Common myeloid progenitor, CD34-positive (primary cell): ENCODE measurements around the gene GIT1.

Source experiments
- CTCF ChIA-PET: fragments of 350-600 bp; sonication (Branson Sonifier 250); formaldehyde crosslinking; loops from one replicate; lab custom pipeline; 2021; ENCODE audit warnings: antibody characterized with exemption; lab: Charles Lee
- POLR2A ChIA-PET: fragments of 350-600 bp; sonication (Branson Sonifier 250); formaldehyde crosslinking; loops from one replicate; lab custom pipeline; 2021; ENCODE audit warnings: antibody characterized with exemption; lab: Charles Lee
- DNase-seq, 3 donors: peaks; one replicate each; pipeline versions ENCODE4 v3.0.0 to v3.0.0-alpha.2; 2013
- H3K27ac ChIP-seq, 2 experiments: 1 replicate in 1 of 2; 2 replicates in 1 of 2; pipeline ENCODE4 v1.7.0; 2013; ENCODE audit warnings: inconsistent platforms in 2 of 2, low read length in 2 of 2, mild to moderate bottlenecking in 2 of 2, low read depth in 1 of 2, moderate library complexity in 1 of 2; ENCODE audit not compliant: severe bottlenecking in 2 of 2, insufficient read depth in 1 of 2, poor library complexity in 1 of 2
- H3K27me3 ChIP-seq, 5 experiments: replicated peaks in 2 of 5; 1 replicate in 3 of 5; 2 replicates in 2 of 5; pipeline versions ENCODE4 v1.6.1 to v1.7.0; 2013; ENCODE audit warnings: low read length in 4 of 5, mild to moderate bottlenecking in 2 of 5, moderate library complexity in 2 of 5, inconsistent platforms in 1 of 5; ENCODE audit not compliant: insufficient read depth in 5 of 5, control insufficient read depth in 4 of 5
- H3K36me3 ChIP-seq, 4 experiments: 1 replicate in 2 of 4; 2 replicates in 2 of 4; pipeline versions ENCODE4 v1.6.1 to v1.7.0; 2013; ENCODE audit warnings: low read length in 3 of 4, control low read depth in 1 of 4, mild to moderate bottlenecking in 1 of 4; ENCODE audit not compliant: control insufficient read depth in 4 of 4, insufficient read depth in 4 of 4
- H3K4me1 ChIP-seq, 4 experiments: 1 replicate in 3 of 4; 2 replicates in 1 of 4; pipeline versions ENCODE4 v1.6.1 to v1.7.1; 2013; ENCODE audit warnings: low read length in 3 of 4, mild to moderate bottlenecking in 3 of 4, control low read depth in 1 of 4, inconsistent platforms in 1 of 4, moderate library complexity in 1 of 4; ENCODE audit not compliant: control insufficient read depth in 4 of 4, insufficient read depth in 4 of 4; ENCODE audit errors: control extremely low read depth in 1 of 4
- H3K4me3 ChIP-seq, 7 experiments: 1 replicate in 4 of 7; 2 replicates in 3 of 7; pipeline versions ENCODE4 v1.5.1 to v1.7.0; 2013; ENCODE audit warnings: mild to moderate bottlenecking in 7 of 7, low read length in 6 of 7, moderate library complexity in 6 of 7, inconsistent platforms in 2 of 7, low read depth in 2 of 7, control low read depth in 1 of 7; ENCODE audit not compliant: insufficient read depth in 4 of 7, control insufficient read depth in 1 of 7; ENCODE audit errors: extremely low read depth in 1 of 7
- H3K9me3 ChIP-seq, 5 experiments: 1 replicate in 4 of 5; 2 replicates in 1 of 5; pipeline versions ENCODE4 v1.6.1 to v1.7.1; 2013; ENCODE audit warnings: low read length in 4 of 5, mild to moderate bottlenecking in 2 of 5, inconsistent platforms in 1 of 5, low read depth in 1 of 5, moderate library complexity in 1 of 5; ENCODE audit not compliant: control insufficient read depth in 4 of 5, insufficient read depth in 2 of 5; ENCODE audit errors: control extremely low read depth in 1 of 5
- WGBS: methylation state at CpG from one replicate; pipeline ENCODE4 v1.1.5; 2013; ENCODE audit not compliant: insufficient coverage; 5-methylcytosine and 5-hydroxymethylcytosine counted together

The GIT1 gene

DNA sequence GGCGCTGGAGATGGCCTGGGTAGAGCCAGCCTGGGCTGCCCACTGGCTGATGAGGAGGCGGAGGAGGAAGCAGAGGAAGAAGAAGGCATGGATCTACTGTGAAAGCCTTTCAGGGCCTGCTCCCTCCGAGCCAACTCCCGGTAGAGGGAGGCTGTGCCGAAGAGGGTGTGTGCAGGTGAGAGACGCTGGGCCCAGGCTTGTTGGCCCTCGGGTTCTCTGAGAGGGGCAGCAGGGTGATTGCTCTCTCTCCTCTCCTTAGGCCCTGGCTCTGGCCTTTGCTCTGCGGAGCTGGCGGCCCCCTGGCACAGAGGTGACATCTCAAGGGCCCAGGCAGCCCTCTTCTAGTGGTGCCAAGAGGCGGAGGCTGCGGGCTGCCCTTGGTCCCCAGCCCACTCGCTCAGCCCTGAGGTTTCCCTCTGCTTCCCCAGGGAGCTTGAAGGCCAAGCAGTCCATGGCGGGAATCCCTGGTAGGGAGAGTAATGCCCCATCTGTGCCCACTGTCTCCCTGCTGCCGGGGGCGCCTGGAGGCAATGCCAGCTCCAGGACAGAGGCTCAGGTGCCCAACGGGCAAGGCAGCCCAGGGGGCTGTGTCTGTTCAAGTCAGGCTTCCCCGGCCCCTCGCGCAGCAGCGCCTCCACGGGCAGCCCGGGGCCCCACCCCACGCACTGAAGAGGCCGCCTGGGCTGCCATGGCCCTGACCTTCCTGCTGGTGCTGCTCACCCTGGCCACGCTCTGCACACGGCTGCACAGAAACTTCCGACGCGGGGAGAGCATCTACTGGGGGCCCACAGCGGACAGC is 17.4 kb downstream of the GIT1 start:
- no peaks in the 10 kb centered on the region for H3K9me3 ChIP-seq
- no peak overlapping the region for H3K27ac ChIP-seq
- POLR2A ChIA-PET, result no interaction called here
- CTCF ChIA-PET, result interaction anchor here (0.9 to 15.9 kb wide), 11 partner anchors 9 to 202 kb away, joined by 3 to 179 read pairs (median 11); partner anchors contain the start of gene ANKRD13B
- no peak for DNase-seq
- H3K4me3 ChIP-seq, result no peak overlapping the region
- WGBS, result 84% methylated on average over 23 of the region's 30 CpGs
- no peaks in the 10 kb centered on the region for H3K27me3 ChIP-seq
- H3K4me1 ChIP-seq, result peaks cover 0 to 32% (median 26%) of the 10 kb centered on the region in 4 experiments
- H3K36me3 ChIP-seq, result peaks cover 0 to 55% (median 38%) of the 10 kb centered on the region in 4 experiments

DNA sequence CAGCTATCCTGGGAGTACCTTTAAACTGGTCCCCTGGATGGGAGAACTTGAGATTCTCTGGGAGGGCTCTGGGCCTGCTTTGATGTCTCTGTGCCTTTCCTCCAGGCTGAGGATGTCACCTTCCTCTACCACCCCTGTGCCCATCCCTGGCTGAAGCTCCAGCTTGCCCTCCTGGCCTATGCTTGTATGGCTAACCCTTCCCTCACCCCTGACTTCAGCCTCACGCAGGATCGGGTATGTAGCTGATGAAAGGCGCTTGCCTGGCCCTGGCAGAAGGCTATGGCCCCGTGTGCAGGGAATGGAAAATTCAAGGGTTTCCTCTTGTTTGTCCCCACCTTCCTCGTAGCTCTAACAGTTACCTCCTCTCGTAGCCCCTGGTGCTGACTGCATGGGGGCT is 18.0 kb downstream of the GIT1 start:
- ChIA-PET POLR2A (no interaction called here), CTCF (interaction anchor here (0.9 to 15.9 kb wide), 8 partner anchors 10 to 45 kb away, joined by 3 to 179 read pairs (median 18); partner anchors contain the start of gene ANKRD13B)
- Histone ChIP-seq H3K4me1 (peaks cover 0 to 35% (median 27%) of the 10 kb centered on the region in 4 experiments), H3K27ac (no peak overlapping the region), H3K4me3 (no peak overlapping the region), H3K9me3 (no peaks in the 10 kb centered on the region), H3K36me3 (peaks cover 0 to 49% (median 32%) of the 10 kb centered on the region in 4 experiments), H3K27me3 (no peaks in the 10 kb centered on the region)
- 92% methylated on average over 6 of the region's 6 CpGs for WGBS
- no peak for DNase-seq

DNA sequence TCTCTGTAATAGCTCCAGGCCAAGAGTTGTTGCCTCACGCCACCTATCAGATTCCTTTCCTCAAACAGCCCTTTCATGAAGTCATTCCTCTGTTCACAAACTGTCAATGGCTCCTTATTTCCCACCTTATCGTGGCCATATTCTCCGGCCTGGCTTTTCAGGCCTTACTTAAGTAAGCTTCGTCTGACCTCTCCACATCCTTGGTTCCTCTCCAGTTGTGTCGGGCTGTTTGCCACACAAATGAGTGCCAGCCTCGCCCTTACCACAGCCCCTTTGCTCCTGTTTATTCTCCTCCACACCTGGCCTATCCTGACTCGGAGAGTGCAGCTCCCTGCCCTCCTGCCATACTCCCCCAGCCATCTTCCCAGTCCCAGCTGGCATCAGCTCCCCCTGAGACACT is 18.9 kb downstream of the GIT1 start:
- H3K27me3 ChIP-seq, result no peaks in the 10 kb centered on the region
- POLR2A ChIA-PET, result no interaction called here
- DNase-seq, result no peak
- CTCF ChIA-PET, result interaction anchor here (1.0 to 5.9 kb wide), 9 partner anchors 9 to 200 kb away, joined by 3 to 36 read pairs (median 5); partner anchors contain the start of gene ANKRD13B
- no peak overlapping the region for H3K4me3 ChIP-seq
- H3K9me3 ChIP-seq, result no peaks in the 10 kb centered on the region
- H3K36me3 ChIP-seq, result peaks cover 0 to 40% (median 26%) of the 10 kb centered on the region in 4 experiments
- peaks cover 0 to 44% (median 37%) of the 10 kb centered on the region in 4 experiments for H3K4me1 ChIP-seq
- 97% methylated on average over 7 of the region's 7 CpGs for WGBS
- H3K27ac ChIP-seq, result no peak overlapping the region

DNA sequence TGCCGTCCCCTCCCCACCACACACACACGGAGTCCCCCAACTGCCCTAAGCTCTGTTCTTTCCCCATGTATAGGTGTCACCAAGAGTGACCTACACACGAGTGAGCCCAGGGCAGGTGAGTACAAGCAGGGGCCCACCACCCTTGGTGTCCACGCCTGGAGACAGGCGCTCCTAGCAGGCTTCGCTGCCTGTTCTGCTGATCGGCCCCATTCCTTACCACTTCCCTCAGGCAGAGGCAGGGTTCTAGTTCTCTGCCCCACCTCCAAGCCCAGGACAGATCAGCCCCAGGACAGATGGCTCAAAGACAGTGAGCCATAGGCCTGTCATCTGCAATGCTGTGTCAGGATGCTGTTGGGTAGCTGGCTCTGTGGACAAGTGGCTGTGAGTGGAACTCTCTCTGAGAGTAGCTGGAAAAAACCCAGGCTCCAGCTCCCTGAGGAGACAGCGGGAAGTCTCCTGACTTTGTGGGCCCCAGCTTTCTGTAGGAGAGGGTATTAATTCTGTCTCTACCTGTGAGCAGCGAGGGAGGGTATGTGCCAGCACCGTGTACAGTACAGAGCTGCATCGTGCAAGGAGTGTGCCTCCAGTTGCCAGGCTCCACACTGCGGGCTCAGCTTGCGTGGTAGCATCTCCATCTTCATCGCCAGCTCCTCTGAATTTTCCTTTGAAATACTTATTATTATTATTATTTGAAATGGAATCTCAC is 20.1 kb downstream of the GIT1 start:
- H3K4me1 ChIP-seq, result peaks cover 1 to 55% (median 42%) of the 10 kb centered on the region in 4 experiments
- H3K27ac ChIP-seq, result peak overlapping the region; percentile 54 to 81
- peak overlapping the region; percentile 23 to 91 (median 77) for H3K4me3 ChIP-seq
- peaks cover 0 to 28% (median 18%) of the 10 kb centered on the region in 4 experiments for H3K36me3 ChIP-seq
- POLR2A ChIA-PET, result interaction anchor here (0.6 kb wide), 1 partner anchor 51 kb away, joined by 3 read pairs; no protein-coding TSS in a partner anchor
- 57% methylated on average over 5 of the region's 14 CpGs for WGBS
- no peaks in the 10 kb centered on the region for H3K27me3 ChIP-seq
- DNase-seq, result no peak
- CTCF ChIA-PET, result interaction anchor here (0.6 to 5.9 kb wide), 15 partner anchors 9 to 199 kb away, joined by 3 to 36 read pairs (median 4); partner anchors contain the start of gene ANKRD13B
- H3K9me3 ChIP-seq, result no peaks in the 10 kb centered on the region

DNA sequence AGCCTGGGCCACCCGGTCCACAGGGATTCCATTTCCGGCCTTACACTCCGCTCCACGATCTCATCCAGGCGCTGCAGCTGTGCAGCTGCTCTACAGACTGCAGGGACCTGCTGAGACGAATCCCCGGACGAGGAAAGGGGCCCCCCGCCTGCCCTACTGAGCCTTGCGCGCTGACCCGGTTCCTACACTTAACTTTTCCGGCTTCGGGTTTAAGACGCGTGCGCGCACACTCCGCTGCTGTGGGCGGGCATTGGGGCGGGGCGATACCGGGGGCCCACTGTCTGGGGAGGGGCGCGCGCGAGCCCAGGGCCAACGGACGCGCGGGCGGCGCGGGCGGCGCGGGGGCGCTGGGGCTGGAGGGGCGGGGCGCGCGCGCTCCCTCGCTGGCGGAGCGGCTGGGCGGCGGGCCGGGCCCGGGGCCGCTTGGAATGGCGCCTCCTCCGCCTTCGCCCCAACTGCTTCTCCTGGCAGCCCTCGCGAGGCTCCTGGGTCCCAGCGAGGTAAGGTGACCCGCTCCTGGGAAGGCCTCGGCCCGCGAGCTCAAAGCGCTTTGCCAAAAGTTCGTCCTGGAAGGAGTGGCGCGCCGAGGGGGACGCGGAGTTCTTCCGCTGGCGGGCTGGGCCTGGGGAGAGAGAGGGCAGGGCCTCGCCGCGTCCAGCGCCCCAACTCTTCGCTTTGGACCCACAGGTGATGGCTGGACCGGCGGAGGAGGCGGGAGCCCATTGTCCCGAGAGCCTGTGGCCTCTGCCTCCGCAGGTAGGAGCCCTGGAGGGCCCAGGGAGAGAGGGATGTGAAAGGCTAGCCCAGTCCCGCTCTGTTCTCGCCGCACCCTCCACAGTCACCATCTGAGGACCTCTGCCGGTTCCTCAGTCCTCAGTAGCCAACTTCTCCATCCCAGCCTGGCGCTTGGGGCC is 20.9 kb downstream of the GIT1 start, which contains the start of gene TP53I13:
TP53I13 (plus strand) TSS at position 371 of the 914 bp plus-strand sequence; CDS start at position 429, 58 bp downstream.
- peaks cover 0 to 20% (median 11%) of the 10 kb centered on the region in 4 experiments for H3K36me3 ChIP-seq
- H3K27me3 ChIP-seq, result no peaks in the 10 kb centered on the region
- WGBS, result under 1% methylated on average over 42 of the region's 85 CpGs
- DNase-seq, result peak; percentile 80 to 91 (median 87)
- POLR2A ChIA-PET, result interaction anchor here (0.6 kb wide), 1 partner anchor 51 kb away, joined by 3 read pairs; no protein-coding TSS in a partner anchor
- peak within 1 kb of the TSS; percentile 54 to 81 for H3K27ac ChIP-seq
- H3K4me3 ChIP-seq, result peak within 1 kb of the TSS; percentile 53 to 91 (median 77)
- H3K4me1 ChIP-seq, result peaks cover 3 to 61% (median 48%) of the 10 kb centered on the region in 4 experiments
- no peaks in the 10 kb centered on the region for H3K9me3 ChIP-seq
- CTCF ChIA-PET, result interaction anchor here (0.8 to 5.9 kb wide), 15 partner anchors 8 to 362 kb away, joined by 3 to 36 read pairs (median 4); partner anchors contain the start of gene ANKRD13B
